ENCODE data around the gene NPLOC4. TPM values are rescaled to one million over a fixed set of nuclear protein-coding genes. Genes with fewer than 3 reads are reported as not detected.

Gene NPLOC4
- polyA plus RNA-seq, 1 of the 3 experiments (the other 2 are of a cell fraction) = 88.6 TPM

DNA sequence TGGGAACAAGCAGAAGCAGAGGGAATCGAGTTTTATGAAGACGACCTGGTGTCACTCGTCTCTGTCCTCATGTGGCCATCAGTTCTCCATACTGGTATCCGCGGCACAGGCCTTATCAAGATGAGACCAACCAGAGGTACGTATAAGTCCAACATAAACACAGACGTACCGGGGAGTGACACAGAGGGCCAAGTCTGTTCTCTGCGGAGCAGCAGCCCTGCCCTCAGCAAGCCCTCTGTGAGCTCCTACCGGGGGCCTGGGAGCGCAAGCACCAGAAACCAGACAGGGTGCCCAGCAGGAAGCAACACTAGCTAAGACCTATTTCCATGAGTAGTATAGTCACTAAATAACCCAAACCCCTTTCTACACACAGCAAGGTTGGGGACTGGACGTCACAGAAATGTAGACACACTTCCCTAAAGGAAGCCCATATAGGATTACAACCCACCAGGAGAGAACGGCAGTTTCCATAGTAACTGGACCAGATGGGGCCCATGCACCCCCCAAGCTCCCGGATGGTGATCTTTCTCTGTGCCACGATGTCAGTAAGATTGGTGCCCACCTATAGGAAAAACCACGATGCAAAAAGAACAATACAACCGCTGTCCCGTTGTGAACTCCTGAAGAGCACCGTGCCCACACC, 45.8 kb upstream of the NPLOC4 start:
- Histone ChIP-seq H3K9me3 (no peaks in the 10 kb centered on the region), H3K9ac (peak overlapping the region; percentile 96), H3K4me2 (peak overlapping the region; percentile 96), H3K4me3 (ENCODE audit: low read depth in 2 of 2, low read length in 1 of 2) (peak overlapping the region; percentile 94 to 99), H3K36me3 (replicated peaks in 1 of 2; ENCODE audit: control insufficient read depth in 1 of 2, insufficient read depth in 2 of 2, low read length in 1 of 2) (peaks cover 33 to 42% of the 10 kb centered on the region in 2 experiments), H2AFZ (ENCODE audit: low read depth) (peak overlapping the region; percentile 48; the same call in 1 of the 2 replicates), H3K4me1 (ENCODE audit: control insufficient read depth in 1 of 2, insufficient read depth in 2 of 2, low read depth in 1 of 2, low read length in 1 of 2) (peaks cover 19 to 21% of the 10 kb centered on the region in 2 experiments; a peak in 3 of 4 replicates), H3K79me2 (ENCODE audit: insufficient read depth) (peaks cover 91% of the 10 kb centered on the region), H3K27me3 (ENCODE audit: insufficient read depth) (no peaks in the 10 kb centered on the region), H3K9me2 (no peaks in the 10 kb centered on the region), H3K27ac (ENCODE audit: low read depth in 2 of 2, low read length in 1 of 2) (peak overlapping the region; percentile 76 to 82; a peak in 3 of 4 replicates), H3F3A (replicated peaks; ENCODE audit: insufficient read depth) (peaks cover 17% of the 10 kb centered on the region), H4K20me1 (ENCODE audit: insufficient read depth) (peaks cover 33% of the 10 kb centered on the region)
- peak; percentile 50 for DNase-seq
- POLR2A ChIA-PET = interaction anchor here (0.8 to 2.8 kb wide), 10 partner anchors 10 to 188 kb away, joined by 3 to 33 read pairs (median 6); partner anchors contain the start of genes ARHGDIA, MCRIP1 and MRPL12
- WGBS (ENCODE audit: low lambda C conversion rate) = 22% methylated on average over 19 of the region's 19 CpGs
- TF ChIP-seq RCOR1 (IDR thresholded peaks at IDR 0.05; ENCODE audit: low read length) (no peak), GATA2 (CRISPR knock-in tag; IDR thresholded peaks at IDR 0.05) (no peak), NRF1 (IDR thresholded peaks at IDR 0.05; ENCODE audit: low read depth, low read length) (no peak)
- TF ChIP-seq, protein P1, sequence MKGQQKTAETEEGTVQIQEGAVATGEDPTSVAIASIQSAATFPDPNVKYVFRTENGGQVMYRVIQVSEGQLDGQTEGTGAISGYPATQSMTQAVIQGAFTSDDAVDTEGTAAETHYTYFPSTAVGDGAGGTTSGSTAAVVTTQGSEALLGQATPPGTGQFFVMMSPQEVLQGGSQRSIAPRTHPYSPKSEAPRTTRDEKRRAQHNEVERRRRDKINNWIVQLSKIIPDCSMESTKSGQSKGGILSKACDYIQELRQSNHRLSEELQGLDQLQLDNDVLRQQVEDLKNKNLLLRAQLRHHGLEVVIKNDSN (IDR thresholded peaks at IDR 0.05; ENCODE audit: borderline replicate concordance, low read depth) = no peak
- CTCF ChIA-PET = interaction anchor here (1.1 to 2.4 kb wide), 6 partner anchors 11 to 277 kb away, joined by 3 to 12 read pairs (median 4); partner anchors contain the start of gene MRPL12

DNA sequence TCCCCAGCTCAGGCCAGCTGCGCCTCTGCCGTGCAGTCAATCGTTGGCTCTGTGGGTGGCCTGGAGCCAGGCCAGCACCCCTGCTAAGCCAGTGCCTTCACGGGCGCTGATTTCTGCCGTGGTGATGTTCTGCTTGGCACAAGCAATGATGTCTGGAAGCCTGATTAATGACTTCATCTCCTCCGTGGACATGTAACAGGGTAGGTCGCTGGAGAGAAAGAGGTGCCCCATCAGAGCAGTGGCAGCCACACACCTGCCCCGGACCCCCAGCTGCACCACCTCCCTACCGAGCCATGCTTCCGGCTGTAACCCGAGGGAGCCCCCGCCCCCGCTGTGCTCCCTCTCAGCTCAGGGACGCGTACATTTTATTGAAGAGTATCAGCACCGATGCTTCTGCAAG, 44.8 kb upstream of the NPLOC4 start:
- Histone ChIP-seq H3K27ac (ENCODE audit: low read depth in 2 of 2, low read length in 1 of 2) (no peak overlapping the region; a peak in 1 of 4 replicates), H3K36me3 (replicated peaks in 1 of 2; ENCODE audit: control insufficient read depth in 1 of 2, insufficient read depth in 2 of 2, low read length in 1 of 2) (peaks cover 23 to 32% of the 10 kb centered on the region in 2 experiments), H3K4me1 (ENCODE audit: control insufficient read depth in 1 of 2, insufficient read depth in 2 of 2, low read depth in 1 of 2, low read length in 1 of 2) (peaks cover 19 to 21% of the 10 kb centered on the region in 2 experiments; a peak in 3 of 4 replicates), H3K4me3 (ENCODE audit: low read depth in 2 of 2, low read length in 1 of 2) (no peak overlapping the region), H3K79me2 (ENCODE audit: insufficient read depth) (peaks cover 91% of the 10 kb centered on the region), H3F3A (replicated peaks; ENCODE audit: insufficient read depth) (peaks cover 21% of the 10 kb centered on the region), H3K9me3 (no peaks in the 10 kb centered on the region), H3K9me2 (no peaks in the 10 kb centered on the region), H3K4me2 (peak overlapping the region; percentile 96; the same call in 1 of the 2 replicates), H3K9ac (no peak overlapping the region), H4K20me1 (ENCODE audit: insufficient read depth) (peaks cover 23% of the 10 kb centered on the region), H2AFZ (ENCODE audit: low read depth) (no peak overlapping the region), H3K27me3 (ENCODE audit: insufficient read depth) (no peaks in the 10 kb centered on the region)
- ChIA-PET CTCF (interaction anchor here (0.8 to 1.2 kb wide), 2 partner anchors 10 to 16 kb away, joined by 3 to 5 read pairs; no protein-coding TSS in a partner anchor), POLR2A (interaction anchor here (1.0 kb wide), 1 partner anchor 11 kb away, joined by 5 read pairs; no protein-coding TSS in a partner anchor)
- TF ChIP-seq RCOR1 (IDR thresholded peaks at IDR 0.05; ENCODE audit: low read length) (no peak), TCF12 (IDR thresholded peaks at IDR 0.05) (no peak), TAF1 (IDR thresholded peaks at IDR 0.05; ENCODE audit: borderline replicate concordance, low read depth, low read length) (no peak), POLR2AphosphoS5 (IDR thresholded peaks at IDR 0.05; ENCODE audit: low read depth, low read length) (no peak)
- TF ChIP-seq, protein P2, sequence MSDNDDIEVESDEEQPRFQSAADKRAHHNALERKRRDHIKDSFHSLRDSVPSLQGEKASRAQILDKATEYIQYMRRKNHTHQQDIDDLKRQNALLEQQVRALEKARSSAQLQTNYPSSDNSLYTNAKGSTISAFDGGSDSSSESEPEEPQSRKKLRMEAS (IDR thresholded peaks at IDR 0.05; ENCODE audit: low read depth) = no peak
- TF ChIP-seq, protein P3, sequence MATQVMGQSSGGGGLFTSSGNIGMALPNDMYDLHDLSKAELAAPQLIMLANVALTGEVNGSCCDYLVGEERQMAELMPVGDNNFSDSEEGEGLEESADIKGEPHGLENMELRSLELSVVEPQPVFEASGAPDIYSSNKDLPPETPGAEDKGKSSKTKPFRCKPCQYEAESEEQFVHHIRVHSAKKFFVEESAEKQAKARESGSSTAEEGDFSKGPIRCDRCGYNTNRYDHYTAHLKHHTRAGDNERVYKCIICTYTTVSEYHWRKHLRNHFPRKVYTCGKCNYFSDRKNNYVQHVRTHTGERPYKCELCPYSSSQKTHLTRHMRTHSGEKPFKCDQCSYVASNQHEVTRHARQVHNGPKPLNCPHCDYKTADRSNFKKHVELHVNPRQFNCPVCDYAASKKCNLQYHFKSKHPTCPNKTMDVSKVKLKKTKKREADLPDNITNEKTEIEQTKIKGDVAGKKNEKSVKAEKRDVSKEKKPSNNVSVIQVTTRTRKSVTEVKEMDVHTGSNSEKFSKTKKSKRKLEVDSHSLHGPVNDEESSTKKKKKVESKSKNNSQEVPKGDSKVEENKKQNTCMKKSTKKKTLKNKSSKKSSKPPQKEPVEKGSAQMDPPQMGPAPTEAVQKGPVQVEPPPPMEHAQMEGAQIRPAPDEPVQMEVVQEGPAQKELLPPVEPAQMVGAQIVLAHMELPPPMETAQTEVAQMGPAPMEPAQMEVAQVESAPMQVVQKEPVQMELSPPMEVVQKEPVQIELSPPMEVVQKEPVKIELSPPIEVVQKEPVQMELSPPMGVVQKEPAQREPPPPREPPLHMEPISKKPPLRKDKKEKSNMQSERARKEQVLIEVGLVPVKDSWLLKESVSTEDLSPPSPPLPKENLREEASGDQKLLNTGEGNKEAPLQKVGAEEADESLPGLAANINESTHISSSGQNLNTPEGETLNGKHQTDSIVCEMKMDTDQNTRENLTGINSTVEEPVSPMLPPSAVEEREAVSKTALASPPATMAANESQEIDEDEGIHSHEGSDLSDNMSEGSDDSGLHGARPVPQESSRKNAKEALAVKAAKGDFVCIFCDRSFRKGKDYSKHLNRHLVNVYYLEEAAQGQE (IDR thresholded peaks at IDR 0.05; ENCODE audit: low read depth, low read length) = no peak
- 73% methylated on average over 17 of the region's 17 CpGs for WGBS (ENCODE audit: low lambda C conversion rate)
- no peak for DNase-seq

Measured in SK-N-SH (cell line).